GM21786 (cell line): ENCODE results near the gene MAP2K2.

Experiments used
- ATAC-seq: cut with Tn5 transposase; IDR thresholded peaks from one replicate; pipeline ENCODE4 v1.9.1; 2021; ENCODE audit not compliant: unreplicated experiment

Gene MAP2K2

DNA sequence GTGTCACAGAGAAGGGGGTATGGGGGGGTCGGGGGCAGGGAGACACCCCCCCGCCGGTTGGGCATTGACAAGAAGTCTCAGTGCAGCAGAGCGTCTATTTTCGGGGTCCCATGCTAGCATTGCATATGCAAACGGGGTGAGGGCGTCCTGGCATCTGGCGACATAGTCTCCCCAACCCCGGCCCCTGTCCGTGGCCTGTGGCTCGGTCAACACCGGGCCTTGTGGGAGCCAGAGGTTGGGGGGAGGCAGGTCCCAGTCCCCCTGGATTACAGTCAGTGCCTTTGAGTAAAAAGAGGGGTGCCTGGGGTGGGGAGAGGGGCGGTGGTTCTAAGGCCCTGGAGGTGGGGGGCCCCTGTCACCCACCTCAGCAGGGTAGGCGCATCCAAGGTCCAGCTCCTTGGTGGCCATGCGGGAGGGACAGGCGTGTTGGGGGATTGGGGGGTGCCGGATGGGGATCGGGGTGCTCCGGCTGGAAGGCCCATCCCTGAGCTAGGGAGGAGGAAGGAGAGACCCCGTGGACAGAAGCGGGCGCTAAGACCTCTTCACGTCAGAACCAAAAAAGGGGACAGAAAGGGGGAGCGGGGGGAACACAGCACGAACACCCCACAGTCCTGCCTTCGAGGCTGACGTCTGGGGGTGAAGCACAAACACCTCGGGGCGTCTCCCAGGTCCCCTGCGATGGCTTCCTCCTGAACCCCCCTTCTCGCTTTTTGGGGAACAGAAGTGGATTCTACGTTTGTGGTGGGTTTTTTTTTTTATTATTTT, 78.1 kb downstream of the MAP2K2 start:
- ATAC-seq: no peak

DNA sequence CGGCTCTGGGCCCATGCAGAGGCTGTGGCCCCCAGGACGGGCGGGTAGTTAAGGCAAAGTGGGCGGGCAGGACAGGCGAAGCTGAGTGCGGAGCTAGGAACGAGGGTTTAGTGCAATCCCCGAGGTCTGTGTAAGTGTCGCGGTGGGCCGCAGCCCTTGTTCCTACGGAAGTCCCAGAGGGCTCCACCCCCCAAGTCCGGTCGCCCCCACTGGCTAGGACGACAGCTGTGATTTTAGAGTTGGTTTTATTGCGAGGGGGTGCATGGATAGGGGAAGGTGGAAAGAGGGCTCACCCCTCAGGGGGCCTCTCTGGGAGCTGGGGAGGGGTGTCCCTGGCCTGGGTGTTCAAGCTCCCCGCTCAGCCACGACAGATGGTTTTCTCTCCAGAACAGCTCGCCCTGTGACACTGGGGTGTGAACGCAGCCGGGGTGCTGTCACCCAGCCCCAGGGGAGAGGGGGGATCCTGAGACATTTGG, 78.9 kb downstream of the MAP2K2 start:
- no peak for ATAC-seq

DNA sequence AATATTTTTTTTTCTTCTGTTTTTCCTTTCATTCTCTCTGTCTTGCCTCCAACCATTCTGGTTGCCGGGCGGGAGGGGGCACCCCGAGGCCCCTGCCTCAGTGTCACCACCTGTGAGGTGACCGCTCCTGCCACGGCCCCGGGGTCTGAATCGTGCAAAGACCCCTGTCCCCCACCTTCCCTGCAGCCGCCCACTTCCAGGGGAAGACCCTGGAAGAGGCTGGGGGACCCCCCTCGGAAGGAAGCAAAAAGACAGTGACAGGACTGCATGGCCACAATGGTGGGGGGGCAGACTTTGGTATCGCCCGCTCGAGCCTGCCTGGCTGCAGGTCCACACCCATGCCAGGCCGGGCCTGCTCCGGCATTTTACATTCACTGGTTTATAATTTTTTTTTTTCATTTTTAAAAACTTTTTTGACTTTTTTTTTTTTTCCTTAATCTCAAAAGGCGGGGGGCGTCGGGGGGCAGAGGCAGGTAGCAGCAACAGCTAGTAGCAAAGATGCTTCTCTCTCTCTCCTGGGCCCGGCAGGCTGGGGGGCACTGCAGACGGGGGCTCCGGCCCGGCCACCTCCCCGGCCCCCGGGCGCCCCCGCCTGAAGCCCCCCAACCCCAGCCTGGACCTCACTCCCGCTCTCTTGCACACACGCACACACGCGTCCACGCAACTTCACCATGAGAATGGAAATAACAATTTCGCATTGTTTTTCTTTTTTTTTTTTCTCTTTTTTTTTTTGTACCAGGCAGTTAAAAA, 79.8 kb downstream of the MAP2K2 start:
- no peak for ATAC-seq

DNA sequence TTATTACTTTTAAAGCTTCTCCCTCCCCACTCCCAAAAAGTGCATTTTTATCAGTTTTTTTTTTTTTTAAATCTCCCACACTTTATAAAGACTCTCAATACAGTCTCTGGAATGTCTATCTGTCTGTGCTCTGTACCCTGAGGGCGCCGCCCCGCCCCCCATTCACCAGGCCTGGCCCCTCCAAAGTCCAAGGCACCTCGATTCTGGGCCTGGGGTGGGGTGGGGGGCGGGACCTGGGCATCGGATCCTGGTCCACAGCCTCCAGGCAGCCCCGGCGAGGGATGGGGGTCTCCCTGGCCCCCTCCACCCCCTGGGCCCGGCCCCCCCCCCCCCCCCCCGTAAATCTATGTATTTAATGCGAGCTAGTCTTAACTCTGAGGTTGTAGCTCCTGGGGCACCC, 80.5 kb downstream of the MAP2K2 start:
- no peak for ATAC-seq

- no peak for ATAC-seq
Measured at GRCh38 chr19:4042731-4043082, 81.2 kb downstream of the MAP2K2 start.

- ATAC-seq: no peak
Measured at GRCh38 chr19:4042064-4042730, 81.7 kb downstream of the MAP2K2 start.
